K562 (cell line): ENCODE measurements around the gene SLAMF9. TPM values are rescaled to one million over a fixed set of nuclear protein-coding genes. Genes with fewer than 3 reads are reported as not detected.

Experiments
- E2F4 ChIP-seq: sonication (generic); formaldehyde crosslinking; IDR thresholded peaks from 2 replicates; pipeline ENCODE4 v1.8.0; 2022; ENCODE audit warnings: mild to moderate bottlenecking, low read depth, missing genetic modification reagents
- ID3 ChIP-seq, 2 experiments: fragments of 250-450 bp in 1 of 2; fragments of 450-650 bp in 1 of 2; sonication (Bioruptor Pico) in 1 of 2; IDR thresholded peaks; 2 replicates each; pipeline versions ENCODE4 v1.6.1 to v1.8.0; 2016 to 2021; ENCODE audit warnings: mild to moderate bottlenecking in 2 of 2, moderate library complexity in 2 of 2, missing compliant biosample characterization in 1 of 2, missing genetic modification characterization in 1 of 2
- IRF1 ChIP-seq: sonication (generic); formaldehyde crosslinking; IDR thresholded peaks from 2 replicates; pipeline ENCODE4 v1.8.0; 2022; ENCODE audit warnings: missing genetic modification reagents, mild to moderate bottlenecking, borderline replicate concordance
- JUND ChIP-seq, 2 experiments: IDR thresholded peaks; 2 replicates in 1 of 2; 3 replicates in 1 of 2; pipeline ENCODE4 v1.6.1; 2011; ENCODE audit warnings: borderline replicate concordance in 2 of 2, low read depth in 2 of 2, low read length in 2 of 2, improper control_type of control experiment in 1 of 2, missing biosample characterization in 1 of 2, missing genetic modification characterization in 1 of 2, missing genetic modification reagents in 1 of 2
- NR2F6 ChIP-seq: fragments of 450-650 bp; formaldehyde crosslinking; IDR thresholded peaks from 2 replicates; pipeline ENCODE4 v1.4.0; 2020; ENCODE audit warnings: mild to moderate bottlenecking
- SP1 ChIP-seq: sonication (generic); formaldehyde crosslinking; IDR thresholded peaks from 2 replicates; pipeline ENCODE4 v1.8.1; 2022; ENCODE audit warnings: mild to moderate bottlenecking, missing genetic modification reagents
- polyA plus RNA-seq, 8 experiments: library from polyadenylated mRNA; depleted of rRNA in 4 of 8; stranded (reverse) in 5 of 8; unstranded in 3 of 8; fragments of >200 nt; fragmentation: Nextera tagmentation in 2 of 8; fragmentation: Illumina TruSeq in 1 of 8; extraction: Ambion mirVana in 2 of 8; extraction: Trizol in 1 of 8; gene quantifications; 2 replicates each; pipeline versions ENCODE4 v1.2.1 to v1.2.3, GENCODE V29; 2011 to 2014; ENCODE audit warnings: inconsistent platforms in 1 of 8, missing spikeins in 1 of 8
- total RNA-seq, 7 experiments: library from RNA; depleted of rRNA in 6 of 7; stranded (reverse); fragments of >200 nt in 6 of 7; fragmentation: Illumina TruSeq in 2 of 7; extraction: Trizol in 2 of 7; gene quantifications; 2 replicates each; pipeline versions ENCODE4 v1.2.1 to v1.2.3, GENCODE V29; 2011 to 2021; ENCODE audit warnings: low replicate concordance in 1 of 7

Gene SLAMF9
- total and polyA plus RNA-seq, 9 of the 15 experiments (the other 6 are each of a cell fraction or from before 2014, with no cell fraction given), result 0.13 to 0.21 TPM; not detected in 7

- TF ChIP-seq E2F4 (CRISPR knock-in tag) (no peak), NR2F6 (CRISPR knock-in tag) (no peak), IRF1 (no peak), ID3 (CRISPR knock-in tag; IDR thresholded peaks at IDR 0.05) (no peak), ID3 (tag; IDR thresholded peaks at IDR 0.05) (no peak), SP1 (CRISPR knock-in tag) (no peak), JUND (IDR thresholded peaks at IDR 0.05; ENCODE audit: borderline replicate concordance, low read depth, low read length) (no peak), JUND (tag; IDR thresholded peaks at IDR 0.05; ENCODE audit: borderline replicate concordance, low read depth, low read length) (no peak)
These were observed 7.5 kb downstream of the SLAMF9 start (continued) for GRCh38 chr1:159946242-159947187.
